ENCODE measurements around the gene PELI1.

DNA sequence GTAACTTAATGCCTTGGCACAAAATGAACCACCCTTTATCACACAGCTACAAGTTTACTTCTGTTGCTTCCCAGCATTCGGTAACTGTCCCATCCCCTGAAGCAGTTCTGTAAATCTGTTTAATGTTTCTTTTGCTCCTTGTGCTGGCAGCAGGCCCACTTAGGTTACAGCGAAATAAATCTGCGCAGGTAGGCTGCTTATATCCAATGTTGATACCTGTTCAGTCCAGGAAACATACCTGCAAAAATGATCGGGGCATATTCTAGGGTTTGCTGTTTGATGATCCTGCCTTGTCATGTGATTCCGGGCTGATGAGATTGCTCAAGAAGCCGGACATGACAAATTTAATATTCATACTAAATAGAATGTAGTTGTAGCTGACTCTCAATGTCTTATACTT, 23.3 kb downstream of the PELI1 start:
- TF ChIP-seq EP300 (IDR thresholded peaks at IDR 0.05; ENCODE audit: borderline replicate concordance in 1 of 2, low read depth in 2 of 2, low read length in 2 of 2) (no peak), PHF8 (conservative IDR thresholded peaks at IDR 0.05; ENCODE audit: low read depth, low read length) (no peak), GTF2F1 (IDR thresholded peaks at IDR 0.05; ENCODE audit: borderline replicate concordance, low read depth, low read length) (no peak), SP2 (IDR thresholded peaks at IDR 0.05; ENCODE audit: low read length) (no peak), EZH2 (IDR thresholded peaks at IDR 0.05; ENCODE audit: low read depth, low read length, severe bottlenecking) (no peak), TAF1 (IDR thresholded peaks at IDR 0.05; ENCODE audit: low read depth, low read length) (no peak), JUN (IDR thresholded peaks at IDR 0.05; ENCODE audit: low read depth, low read length) (no peak), SIN3A (conservative IDR thresholded peaks at IDR 0.05 in 1 of 2, IDR thresholded peaks at IDR 0.05 in 1 of 2; ENCODE audit: low read depth in 1 of 2, low read length in 2 of 2) (no peak), ZNF274 (IDR thresholded peaks at IDR 0.05; ENCODE audit: borderline replicate concordance, extremely low read depth, low read length) (no peak)
- TF ChIP-seq, protein P1, sequence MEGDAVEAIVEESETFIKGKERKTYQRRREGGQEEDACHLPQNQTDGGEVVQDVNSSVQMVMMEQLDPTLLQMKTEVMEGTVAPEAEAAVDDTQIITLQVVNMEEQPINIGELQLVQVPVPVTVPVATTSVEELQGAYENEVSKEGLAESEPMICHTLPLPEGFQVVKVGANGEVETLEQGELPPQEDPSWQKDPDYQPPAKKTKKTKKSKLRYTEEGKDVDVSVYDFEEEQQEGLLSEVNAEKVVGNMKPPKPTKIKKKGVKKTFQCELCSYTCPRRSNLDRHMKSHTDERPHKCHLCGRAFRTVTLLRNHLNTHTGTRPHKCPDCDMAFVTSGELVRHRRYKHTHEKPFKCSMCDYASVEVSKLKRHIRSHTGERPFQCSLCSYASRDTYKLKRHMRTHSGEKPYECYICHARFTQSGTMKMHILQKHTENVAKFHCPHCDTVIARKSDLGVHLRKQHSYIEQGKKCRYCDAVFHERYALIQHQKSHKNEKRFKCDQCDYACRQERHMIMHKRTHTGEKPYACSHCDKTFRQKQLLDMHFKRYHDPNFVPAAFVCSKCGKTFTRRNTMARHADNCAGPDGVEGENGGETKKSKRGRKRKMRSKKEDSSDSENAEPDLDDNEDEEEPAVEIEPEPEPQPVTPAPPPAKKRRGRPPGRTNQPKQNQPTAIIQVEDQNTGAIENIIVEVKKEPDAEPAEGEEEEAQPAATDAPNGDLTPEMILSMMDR (IDR thresholded peaks at IDR 0.05; ENCODE audit: control extremely low read depth in 1 of 3, insufficient read depth in 1 of 3, low read depth in 1 of 3, low read length in 3 of 3): no peak
- TF ChIP-seq, protein P2, sequence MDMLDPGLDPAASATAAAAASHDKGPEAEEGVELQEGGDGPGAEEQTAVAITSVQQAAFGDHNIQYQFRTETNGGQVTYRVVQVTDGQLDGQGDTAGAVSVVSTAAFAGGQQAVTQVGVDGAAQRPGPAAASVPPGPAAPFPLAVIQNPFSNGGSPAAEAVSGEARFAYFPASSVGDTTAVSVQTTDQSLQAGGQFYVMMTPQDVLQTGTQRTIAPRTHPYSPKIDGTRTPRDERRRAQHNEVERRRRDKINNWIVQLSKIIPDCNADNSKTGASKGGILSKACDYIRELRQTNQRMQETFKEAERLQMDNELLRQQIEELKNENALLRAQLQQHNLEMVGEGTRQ (IDR thresholded peaks at IDR 0.05; ENCODE audit: low read length): no peak
